GM13977 (cell line): ENCODE measurements around the gene ALPK1.
A peak's percentile ranks its signal among the peaks of the same experiment; 100 is the strongest.

Experiments
- DNase-seq: peaks from one replicate; pipeline ENCODE4 v3.0.0; 2012; ENCODE audit warnings: low spot score
- CTCF ChIP-seq: IDR thresholded peaks from 2 replicates; pipeline ENCODE4 v1.5.1; 2012; ENCODE audit warnings: mild to moderate bottlenecking, control low read depth; ENCODE audit not compliant: insufficient read depth; ENCODE audit errors: extremely low read depth, missing control alignments
- in situ Hi-C: fragments of 300-500 bp; cut with MboI; formaldehyde crosslinking; loops from one replicate; pipeline ENCODE4 v1.12.0; 2022; ENCODE audit warnings: low sequenced_read_pairs, low pct_unique_long_range_greater_than_20kb, mixed read lengths, inconsistent platforms; ENCODE audit not compliant: unreplicated experiment

ALPK1 gene

GRCh38 chr4:112296949-112297880, at the start of gene ALPK1:
TSS of gene ALPK1 (plus strand) at chr4:112297369.
- in situ Hi-C loops: no loop called here
- no peak for TF ChIP-seq CTCF
- DNase-seq: no peak

GRCh38 chr4:112251019-112251643, 46.0 kb upstream of the ALPK1 start:
- no peak for TF ChIP-seq CTCF
- no peak for DNase-seq
- in situ Hi-C loops: no loop called here

- no peak for DNase-seq
- in situ Hi-C loops: no loop called here
- no peak for TF ChIP-seq CTCF
Measured at GRCh38 chr4:112252234-112252633, 44.9 kb upstream of the ALPK1 start.

GRCh38 chr4:112253382-112254000, 43.7 kb upstream of the ALPK1 start:
- in situ Hi-C loops: no loop called here
- peak; percentile 27 for DNase-seq
- TF ChIP-seq CTCF: no peak

- in situ Hi-C loops: no loop called here
- TF ChIP-seq CTCF: no peak
- DNase-seq: no peak
Measured at GRCh38 chr4:112257098-112257497, 40.1 kb upstream of the ALPK1 start.

GRCh38 chr4:112266823-112267222, 30.3 kb upstream of the ALPK1 start:
- peak; percentile 30 for TF ChIP-seq CTCF
- DNase-seq: no peak
- in situ Hi-C loops: no loop called here
